Activated CD4-positive, alpha-beta T cell treated with anti-CD3 and anti-CD28 coated beads for 24 hours (primary cell): ENCODE results near the gene PDGFRB.

Experiments used
- DNase-seq, 2 donors: peaks; one replicate each; pipeline ENCODE4 v3.0.0-alpha.2; 2020; ENCODE audit warnings: low read depth in 2 of 2

Gene PDGFRB

DNA sequence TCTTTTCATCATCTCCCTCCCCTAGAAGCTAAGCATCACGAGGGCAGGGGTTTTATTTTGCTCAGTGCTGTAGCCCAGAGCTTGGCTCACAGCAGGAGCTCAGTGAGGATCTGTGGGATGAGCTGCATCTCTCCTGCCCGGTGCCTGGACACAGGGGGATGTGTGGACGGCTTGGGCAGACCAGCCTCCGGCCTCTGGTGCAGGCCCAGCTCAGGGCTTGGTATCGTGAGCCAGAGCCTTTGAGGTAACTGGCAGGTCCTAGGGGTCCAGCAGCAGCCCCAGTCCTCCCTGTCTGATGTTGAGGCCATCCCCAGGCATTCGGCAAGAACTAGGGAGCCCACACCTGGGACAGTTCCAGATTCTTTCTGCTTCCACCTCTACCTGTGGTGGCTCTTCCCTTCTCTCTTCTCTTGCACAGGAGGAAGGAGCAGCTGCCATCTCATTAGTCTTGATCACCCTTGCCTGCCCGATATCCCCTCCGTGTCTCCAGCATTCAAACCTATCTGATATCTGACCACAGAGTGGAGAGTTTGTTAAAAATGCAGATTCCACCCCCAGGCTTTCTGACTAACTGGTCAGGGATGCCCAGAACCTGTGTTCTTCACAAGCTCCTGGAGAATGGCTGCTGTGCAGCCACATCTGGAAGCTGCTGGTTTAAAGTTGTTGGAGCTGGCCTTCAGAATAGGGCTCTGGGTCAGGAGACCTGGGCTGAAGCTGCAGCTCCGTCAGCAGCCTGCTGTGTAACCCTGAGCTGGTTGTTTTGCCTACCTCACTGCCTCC lies 26.3 kb upstream of the PDGFRB start:
- no peak for DNase-seq

DNA sequence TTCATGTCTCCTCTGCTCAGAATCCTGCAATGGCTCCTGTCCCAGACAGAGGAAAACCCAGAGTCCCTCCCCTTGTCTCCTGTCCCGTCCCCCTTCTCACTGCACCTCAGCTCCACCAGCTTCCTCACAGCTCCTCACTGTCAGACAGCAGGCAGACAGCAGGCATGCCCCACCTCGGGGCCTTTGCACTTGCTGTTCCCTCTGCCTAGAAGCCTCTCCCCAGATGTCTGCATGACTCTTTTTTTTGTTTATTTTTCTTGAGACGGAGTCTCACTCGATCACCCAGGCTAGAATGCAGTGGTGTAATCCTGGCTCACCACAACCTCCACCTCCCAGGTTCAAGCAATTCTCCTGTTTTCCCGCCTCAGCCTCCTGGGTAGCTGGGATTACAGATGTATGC lies 25.4 kb upstream of the PDGFRB start:
- no peak for DNase-seq

DNA sequence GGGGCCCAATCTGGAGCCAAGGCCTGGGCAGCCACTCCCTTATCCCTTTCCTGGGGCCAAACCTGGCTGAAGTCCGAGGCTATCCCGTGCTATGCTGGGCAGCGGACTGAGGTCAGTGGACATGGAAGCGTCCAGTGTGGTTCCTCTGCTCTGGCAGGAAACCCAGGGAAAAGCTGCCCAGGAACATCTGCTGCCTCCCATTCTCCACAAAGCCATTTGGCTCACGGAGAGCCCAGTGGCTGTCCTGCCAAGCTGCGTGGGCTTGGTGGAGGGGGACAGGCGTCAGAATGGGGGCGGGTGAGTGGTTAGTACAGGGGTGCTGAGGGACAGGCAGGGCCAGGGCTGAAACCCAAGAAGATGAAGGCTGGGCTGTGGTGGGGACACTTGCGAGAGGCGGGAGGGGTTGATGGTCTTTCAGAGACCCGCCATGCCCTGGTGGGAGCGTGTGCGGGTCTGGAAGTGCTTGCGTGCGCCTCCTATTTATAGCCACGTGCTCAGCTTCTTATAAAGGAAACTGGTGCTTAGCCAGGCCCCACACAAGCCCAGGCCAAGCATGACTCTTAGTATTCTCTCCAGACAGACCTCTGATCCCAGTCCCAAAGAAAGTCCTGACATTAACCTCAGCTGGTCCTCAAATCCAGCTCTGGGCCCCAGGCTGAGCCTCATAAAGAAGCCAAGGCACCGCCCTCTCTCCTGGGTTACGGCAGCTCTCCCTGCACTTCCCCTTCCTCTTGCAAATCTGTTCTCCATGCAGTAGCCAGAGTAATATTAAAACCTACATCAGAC lies 24.8 kb upstream of the PDGFRB start:
- no peak for DNase-seq

DNA sequence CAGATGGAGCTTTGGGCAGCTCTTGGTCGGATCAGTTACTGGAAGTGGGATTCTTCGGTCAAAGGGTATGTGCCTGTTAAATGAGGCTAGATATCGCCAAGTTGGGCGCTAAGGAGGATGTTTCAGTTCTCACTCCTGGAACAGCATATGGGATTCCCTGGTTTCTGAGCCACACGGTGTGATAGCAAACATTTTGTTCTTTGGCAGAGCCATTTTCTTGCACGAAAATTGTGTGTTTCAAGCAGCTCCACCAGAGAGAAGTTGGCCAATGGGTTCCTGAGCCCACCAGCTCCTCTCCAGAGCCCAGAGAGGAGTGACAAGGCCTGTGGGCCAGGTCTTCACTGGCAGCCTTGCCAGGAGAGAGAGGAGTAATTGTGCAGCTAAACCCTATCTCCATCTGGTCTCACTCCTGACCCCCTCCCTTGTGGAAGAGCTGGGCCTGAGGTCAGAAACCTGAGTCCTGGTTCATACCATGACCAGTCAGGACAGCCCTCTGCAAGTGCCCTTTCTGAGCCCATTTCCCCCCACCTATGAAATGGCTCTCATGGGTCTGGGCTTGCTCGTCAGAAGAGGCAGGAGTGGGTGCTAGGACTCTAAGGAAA lies 23.5 kb upstream of the PDGFRB start:
- DNase-seq, result no peak

DNA sequence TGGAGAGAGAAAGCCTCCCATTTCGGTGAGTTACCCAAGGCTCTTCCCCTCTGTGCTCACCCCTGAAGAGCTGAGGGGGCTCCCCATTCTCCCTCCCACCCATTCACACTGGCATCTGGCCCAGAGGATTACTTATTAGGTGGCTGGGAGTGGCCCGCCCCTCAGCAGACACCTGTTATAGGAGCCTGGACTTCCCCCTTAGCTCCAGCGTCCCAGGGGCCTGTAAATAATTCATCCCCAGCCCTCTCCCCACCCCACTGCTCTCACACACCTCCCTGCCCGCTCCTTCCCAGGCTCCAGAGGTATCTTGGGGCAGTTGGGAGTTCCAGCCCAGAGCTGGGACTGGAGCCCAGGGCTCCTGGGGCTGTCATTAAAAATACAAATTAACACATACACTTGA lies 22.6 kb upstream of the PDGFRB start:
- no peak for DNase-seq

DNA sequence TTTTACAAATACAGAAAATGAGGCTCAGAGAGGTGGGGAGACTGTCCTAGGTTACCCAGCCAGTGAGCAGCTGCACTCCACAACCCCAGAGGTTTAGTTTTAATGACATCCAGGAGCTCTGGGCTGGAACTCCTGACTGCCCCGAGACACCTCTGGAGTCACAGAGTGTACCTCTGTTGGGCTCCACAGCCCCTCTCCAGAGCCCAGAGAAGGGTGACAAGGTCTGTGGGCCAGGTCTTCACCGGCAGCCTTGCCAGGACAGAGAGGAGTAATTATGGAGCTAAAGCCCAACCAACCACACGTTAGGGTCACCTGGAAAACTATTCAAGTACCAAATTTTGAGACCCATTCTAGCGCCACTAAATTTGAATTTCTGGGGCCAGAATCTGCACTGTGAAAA lies 22.1 kb upstream of the PDGFRB start:
- no peak for DNase-seq

DNA sequence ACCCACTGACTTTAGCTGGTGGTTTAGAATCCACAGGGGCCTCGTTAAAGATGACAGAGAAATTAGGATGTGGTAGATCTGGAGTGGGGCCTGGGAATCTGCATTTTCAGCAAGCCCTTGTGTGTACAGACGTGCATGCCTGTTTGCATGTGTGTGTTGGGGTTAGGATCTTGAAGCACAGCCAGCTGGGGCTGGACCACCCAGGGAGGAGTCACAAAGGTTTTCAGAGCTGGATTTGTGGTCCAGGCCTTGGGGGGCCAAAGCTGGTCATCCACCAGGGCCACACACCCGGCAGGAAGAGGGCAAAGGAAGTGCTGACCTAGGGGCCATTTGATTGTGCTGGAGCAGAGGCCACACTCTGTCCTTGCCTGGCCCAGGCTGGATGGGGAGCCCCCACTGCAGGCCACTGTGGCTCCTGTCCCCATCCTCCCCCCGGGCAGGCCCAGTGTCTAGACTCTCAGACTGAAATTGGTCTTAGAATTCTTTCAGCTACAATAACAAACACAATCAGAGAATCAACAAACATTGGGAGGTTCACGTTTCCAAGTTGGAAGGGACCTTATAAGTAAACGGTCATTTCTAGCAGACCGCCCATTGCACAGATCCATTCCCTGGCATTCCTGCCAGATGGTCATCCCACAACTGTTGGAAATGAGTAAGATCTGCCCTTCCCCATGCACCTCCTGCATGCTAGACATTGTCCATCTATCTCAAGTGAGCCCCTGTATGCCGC lies 21.3 kb upstream of the PDGFRB start:
- no peak for DNase-seq

DNA sequence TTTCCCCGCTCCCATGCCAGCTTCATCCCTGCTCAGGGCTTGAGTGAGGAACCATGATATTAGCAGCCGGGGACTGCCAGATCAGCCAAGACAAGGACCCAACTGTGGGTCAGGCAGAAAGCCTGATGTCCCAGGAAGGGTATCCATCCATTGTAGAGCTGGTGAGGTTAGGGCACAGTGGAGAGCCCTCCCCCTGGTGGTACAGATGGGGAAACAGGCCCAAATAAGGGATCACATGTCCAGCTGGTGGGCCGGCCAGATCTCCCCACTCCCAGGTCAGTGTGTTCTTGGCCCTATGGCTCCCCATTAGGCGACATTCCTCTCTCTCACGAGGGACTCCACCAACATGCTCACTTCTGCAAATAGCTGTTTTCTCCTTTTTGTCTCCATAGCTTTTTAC lies 19.9 kb upstream of the PDGFRB start:
- no peak for DNase-seq

DNA sequence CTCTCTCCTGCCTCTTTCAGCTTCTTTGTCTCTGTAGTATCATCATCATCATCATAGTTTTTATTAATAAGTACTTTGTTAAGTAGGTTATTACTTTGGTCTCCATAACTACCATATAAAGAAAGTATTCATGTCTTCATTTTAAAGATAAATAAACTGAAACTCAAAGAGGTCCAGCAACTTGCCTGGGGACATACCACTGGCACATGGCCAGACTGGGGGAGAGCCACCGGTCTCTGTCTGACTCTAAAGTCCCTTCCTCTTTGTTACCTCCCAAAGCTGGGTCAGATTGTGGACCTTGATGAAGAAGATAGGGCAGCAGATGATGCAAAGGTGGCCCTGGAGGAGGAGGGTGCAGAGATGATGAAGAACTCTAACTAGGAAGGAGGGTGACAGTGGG lies 19.4 kb upstream of the PDGFRB start:
- DNase-seq, result no peak

DNA sequence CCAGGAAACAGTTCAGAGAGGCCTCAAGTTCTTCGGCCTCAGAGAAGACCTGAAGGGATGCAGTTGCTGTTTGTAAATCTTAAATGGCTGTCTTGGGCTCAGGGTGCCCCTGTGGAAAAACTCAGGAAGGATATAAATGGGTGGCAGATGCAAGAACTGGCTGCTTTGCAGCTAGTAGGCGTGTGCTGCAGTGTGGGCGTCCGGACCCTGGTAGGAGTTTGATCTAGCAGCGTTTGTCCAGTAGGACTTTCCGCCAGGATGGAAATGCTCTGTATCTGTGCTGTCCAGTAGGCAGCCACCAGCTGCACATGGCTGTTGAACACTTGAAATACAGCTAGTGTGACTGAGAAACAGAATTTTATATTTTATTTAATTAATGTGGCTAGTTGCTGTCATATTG lies 18.6 kb upstream of the PDGFRB start:
- DNase-seq, result no peak

DNA sequence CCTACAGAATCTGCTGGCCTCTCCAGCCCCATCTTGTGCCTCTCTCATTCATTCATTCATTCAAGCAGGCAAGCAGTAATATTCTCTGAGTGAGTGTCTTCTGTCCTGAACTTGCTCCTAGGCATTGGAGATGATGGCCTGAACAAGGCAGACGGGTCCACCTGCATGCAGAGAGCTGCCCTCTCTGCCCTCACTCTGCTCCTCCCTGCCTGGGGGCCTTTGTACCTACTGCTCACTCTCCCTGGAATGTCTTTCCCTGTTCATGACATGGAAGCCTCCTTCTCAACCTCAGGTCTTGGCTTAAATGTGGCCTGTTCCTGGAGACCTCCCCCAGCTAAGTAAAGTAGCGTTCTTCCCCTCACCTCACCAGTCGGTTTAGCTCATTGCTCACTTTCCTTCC lies 17.5 kb upstream of the PDGFRB start:
- DNase-seq, result no peak

DNA sequence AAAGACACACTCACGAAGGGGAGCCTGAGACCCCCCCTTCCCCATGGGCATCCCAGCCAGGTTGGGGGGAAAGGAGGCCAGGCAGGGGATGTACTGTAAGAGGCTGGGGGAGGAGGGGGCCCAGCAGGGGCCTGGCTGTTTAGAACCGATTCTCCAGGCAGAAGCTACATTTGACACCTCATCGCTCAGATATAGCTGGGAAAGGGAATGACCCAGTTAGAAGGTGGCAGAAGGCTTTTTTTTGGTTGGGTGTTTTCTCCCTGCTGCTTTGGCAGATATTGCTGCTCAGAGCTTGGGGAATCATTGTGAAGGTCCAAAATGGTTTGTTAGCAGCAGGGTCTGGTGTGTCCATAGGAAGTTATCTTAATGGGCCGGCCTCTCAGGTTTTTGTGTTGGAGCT lies 16.9 kb upstream of the PDGFRB start:
- DNase-seq, result no peak

DNA sequence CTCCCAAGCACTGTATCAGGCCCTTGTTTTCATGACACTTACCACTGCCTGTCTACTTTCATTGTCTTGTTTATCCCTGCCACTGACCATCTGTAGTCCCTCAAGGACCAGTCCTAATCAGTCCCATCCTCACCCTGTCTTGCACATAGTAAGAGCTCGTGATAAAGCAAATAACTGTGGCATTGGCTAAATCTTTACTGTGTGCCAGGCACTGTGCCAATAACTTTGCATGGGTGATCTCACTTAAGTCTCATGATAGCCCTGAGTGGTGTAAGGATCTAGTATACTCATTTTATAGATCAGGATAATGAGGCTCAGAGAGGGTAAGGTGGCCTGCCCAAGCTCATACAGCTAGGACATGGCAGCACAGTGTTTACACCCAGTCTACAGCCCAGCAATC lies 16.5 kb upstream of the PDGFRB start:
- DNase-seq, result no peak

DNA sequence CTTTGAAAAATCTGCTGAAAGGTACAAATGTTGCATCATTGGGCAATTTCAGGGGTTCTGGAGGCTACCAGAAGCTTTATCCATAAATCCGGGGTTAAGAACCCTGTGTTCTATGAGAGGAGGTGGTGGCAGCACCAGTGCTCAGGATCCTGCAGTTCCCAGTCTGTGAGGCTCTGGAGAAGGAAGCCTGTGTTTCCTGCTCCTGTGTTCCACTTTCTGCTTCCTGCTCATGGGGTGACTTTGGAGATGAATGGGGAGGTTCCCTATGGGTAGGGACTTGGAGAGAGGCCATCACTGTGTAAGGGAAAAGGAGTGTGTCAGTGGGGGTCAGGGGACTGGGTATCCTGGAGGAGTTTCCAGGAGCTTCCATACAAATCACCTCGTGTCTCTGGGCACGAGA lies 13.2 kb upstream of the PDGFRB start:
- DNase-seq, result no peak

DNA sequence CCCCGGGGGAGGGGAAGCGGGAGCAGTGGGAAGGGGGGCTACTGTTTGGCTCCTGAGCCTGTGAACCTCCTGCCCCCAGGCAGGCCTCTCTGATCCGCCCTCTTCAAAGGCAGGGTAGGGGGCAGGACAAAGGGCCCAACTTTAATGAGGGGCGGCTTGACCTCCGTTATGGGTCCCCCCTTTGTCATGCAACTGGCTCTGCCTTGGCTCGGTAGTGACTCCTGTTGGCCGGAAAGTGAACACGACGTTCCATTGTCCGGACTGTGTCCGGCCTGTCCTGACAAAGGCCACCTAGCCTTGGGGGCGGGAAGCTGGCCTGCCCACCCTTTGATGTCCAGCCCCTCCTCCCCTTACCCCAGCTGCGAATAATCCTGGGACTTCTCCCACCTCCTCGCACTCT lies 12.3 kb upstream of the PDGFRB start:
- no peak for DNase-seq

DNA sequence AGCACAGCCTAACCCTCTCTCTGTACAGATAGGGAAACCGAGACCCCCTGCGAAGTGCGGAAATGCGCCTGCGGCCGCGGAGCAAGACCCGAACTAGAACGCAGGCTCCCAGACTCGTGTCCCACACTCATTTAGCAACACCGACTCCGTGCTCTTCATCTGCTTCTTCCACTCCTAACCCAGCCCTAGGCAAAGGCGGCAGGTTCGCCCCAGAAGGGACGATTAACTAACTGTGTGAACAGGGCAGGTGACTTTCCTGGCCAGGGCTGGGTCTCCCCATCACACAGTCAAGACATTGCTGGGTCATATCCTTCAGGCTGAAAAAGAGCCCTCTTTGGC lies 11.8 kb upstream of the PDGFRB start:
- no peak for DNase-seq

DNA sequence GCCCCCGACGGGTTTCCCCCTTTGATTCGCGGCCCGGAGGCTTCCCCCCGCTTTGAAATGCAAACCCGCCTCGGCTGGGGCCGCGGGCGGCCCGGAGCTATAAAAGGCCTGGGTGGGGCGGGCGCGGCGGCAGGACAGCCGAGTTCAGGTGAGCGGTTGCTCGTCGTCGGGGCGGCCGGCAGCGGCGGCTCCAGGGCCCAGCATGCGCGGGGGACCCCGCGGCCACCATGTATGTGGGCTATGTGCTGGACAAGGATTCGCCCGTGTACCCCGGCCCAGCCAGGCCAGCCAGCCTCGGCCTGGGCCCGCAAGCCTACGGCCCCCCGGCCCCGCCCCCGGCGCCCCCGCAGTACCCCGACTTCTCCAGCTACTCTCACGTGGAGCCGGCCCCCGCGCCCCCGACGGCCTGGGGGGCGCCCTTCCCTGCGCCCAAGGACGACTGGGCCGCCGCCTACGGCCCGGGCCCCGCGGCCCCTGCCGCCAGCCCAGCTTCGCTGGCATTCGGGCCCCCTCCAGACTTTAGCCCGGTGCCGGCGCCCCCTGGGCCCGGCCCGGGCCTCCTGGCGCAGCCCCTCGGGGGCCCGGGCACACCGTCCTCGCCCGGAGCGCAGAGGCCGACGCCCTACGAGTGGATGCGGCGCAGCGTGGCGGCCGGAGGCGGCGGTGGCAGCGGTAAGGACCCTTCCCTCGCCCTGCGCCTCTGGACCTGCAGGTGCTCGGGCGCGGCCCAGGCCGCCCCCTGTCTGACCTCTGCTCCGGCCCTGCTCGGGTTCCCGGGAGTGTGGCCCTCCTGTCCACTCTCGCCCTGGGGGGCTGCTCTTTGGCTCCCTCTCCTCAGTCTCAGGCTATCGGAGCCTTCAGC lies 11.2 kb upstream of the PDGFRB start, which contains the start of gene CDX1:
Gene CDX1 (plus strand): TSS at position 129 of the 862 bp plus-strand sequence. CDS start 99 bp downstream, at position 228.
- DNase-seq, result no peak

DNA sequence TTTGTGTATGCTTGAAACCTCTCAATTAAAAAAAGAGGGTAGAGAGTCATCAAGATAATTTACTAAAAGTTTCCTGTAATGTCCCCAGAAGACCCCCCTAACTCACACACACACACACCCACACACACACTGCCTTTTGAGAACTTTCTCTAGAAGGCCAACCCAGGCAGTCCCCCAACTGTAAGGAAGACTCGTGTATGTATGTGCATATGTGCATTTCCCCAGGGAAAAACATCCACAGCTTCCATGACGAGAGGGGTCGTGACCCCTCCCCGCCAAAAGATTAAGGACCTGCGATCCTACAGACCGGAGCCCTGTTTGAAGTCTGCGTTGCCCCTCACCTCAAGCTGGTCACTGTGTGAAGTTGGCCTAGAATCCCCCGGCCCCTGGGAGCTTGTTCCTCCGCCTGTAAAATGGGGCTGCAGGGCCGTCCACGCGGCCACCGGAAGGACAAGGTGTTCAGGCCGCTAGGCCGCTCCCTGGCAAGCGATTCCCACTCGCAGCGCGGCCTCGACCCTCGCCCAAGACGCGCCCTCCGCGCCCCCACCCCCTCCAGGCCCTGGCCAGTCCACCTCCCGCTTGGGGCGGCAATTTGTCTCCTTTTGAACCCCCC lies 10.5 kb upstream of the PDGFRB start:
- no peak for DNase-seq

DNA sequence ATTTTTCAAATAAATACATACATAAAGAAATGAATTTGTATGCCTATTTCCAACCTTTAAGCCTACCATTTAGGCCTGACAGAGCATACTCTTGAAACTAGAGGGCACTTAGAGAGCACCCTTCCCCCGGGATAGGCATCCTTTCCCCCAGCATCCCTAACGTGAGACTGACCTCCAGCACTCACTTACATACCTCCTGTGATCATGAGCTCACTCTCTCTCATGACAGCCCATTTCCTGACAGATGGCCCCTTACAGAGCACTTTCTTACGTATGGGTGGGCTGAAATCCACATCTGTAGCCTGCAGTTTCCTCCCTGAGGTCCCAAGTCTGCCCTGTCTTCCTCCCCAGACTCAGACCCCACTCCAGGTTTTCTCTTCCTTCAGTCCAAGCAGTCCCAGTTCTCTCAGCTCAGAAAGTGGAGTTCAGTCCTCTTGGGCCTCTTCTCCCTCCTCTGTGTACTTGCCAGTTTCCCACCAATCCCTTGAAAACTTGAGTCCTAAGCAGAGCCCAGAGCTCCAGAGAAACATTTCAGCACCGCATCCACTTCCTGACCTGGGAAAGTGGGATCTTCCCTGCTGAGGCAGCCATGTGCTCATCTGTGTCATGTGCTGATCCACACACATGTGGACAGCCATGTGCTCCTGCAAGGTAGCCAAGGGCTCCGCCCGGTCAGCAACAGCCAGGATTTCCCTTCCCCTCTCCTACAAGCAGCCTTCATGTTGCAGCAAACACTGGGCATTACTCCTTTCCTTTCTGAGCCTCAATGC lies 8.8 kb upstream of the PDGFRB start:
- DNase-seq, result no peak

DNA sequence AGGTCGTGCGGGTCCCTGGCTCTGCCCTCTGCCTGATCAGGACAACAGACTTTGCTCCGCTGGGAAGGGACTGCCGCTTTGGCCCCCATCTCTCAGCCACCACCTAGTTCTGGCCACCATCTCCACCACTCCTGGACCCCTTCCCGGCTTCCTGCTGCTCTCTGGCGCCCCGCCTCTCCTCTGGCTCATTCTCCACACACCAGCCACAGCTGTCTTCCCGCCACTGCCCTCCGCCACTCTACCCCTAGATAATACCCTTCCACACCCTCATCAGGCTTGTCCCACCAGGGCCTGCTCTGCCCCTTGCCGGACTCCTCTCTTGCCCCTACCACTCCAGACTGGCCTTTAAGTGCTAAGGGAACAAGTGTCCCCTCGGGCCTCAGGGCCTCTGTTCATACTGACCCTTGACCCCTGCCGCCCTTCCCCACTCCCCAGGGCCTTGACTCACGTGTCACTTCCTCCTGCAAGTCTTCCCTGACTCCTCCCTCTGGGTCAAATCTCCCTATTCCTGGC lies 8.0 kb upstream of the PDGFRB start:
- DNase-seq, result no peak
